Measurements from ENCODE around the gene WDR86. TPM values are rescaled to one million over a fixed set of nuclear protein-coding genes. Genes with fewer than 3 reads are reported as not detected.

The WDR86 gene
- total and polyA plus RNA-seq, 2 of the 8 experiments (the other 6 are each of a cell fraction or from before 2014, with no cell fraction given): 12.7 to 15.8 TPM

DNA sequence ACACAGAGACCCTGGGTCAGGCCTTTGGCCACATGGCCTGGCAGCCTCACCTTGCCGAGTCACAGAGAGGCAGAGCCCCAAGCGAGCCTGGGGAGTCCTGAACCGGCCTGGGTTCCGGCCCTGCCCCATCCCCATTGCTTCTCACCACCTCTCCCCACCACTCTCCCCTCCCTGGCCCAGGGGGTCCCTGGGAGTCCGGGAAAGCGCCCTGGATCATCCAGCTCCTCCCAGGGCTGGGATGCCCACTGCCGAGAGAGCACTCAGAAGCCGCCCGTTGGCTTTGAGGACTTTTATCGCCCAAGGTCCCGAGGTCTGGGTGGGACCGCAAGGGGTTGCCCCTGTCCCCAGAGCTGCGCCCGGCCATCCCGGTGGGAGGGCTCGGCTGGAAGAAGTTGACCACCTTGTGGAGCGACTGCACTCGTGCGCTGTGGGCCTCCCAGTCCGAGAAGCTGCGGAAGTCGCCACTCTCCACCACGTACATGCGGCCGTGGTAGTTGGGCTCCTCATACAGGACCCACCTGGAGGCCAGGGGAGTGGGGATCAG, 22.0 kb upstream of the WDR86 start (continued):
- TF ChIP-seq, protein P1, sequence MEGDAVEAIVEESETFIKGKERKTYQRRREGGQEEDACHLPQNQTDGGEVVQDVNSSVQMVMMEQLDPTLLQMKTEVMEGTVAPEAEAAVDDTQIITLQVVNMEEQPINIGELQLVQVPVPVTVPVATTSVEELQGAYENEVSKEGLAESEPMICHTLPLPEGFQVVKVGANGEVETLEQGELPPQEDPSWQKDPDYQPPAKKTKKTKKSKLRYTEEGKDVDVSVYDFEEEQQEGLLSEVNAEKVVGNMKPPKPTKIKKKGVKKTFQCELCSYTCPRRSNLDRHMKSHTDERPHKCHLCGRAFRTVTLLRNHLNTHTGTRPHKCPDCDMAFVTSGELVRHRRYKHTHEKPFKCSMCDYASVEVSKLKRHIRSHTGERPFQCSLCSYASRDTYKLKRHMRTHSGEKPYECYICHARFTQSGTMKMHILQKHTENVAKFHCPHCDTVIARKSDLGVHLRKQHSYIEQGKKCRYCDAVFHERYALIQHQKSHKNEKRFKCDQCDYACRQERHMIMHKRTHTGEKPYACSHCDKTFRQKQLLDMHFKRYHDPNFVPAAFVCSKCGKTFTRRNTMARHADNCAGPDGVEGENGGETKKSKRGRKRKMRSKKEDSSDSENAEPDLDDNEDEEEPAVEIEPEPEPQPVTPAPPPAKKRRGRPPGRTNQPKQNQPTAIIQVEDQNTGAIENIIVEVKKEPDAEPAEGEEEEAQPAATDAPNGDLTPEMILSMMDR (IDR thresholded peaks at IDR 0.05; ENCODE audit: control extremely low read depth in 1 of 3, insufficient read depth in 1 of 3, low read depth in 1 of 3, low read length in 3 of 3): no peak
- TF ChIP-seq, protein P2, sequence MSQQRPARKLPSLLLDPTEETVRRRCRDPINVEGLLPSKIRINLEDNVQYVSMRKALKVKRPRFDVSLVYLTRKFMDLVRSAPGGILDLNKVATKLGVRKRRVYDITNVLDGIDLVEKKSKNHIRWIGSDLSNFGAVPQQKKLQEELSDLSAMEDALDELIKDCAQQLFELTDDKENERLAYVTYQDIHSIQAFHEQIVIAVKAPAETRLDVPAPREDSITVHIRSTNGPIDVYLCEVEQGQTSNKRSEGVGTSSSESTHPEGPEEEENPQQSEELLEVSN (IDR thresholded peaks at IDR 0.05): no peak
- TF ChIP-seq HDAC6 (IDR thresholded peaks at IDR 0.05; ENCODE audit: low read depth, low read length) (no peak), SP4 (IDR thresholded peaks at IDR 0.05; ENCODE audit: low read length) (no peak), PHF8 (conservative IDR thresholded peaks at IDR 0.05; ENCODE audit: low read depth, low read length) (no peak)
